A549 treated with AZD9567 at 1 μM for 4 hours (cell line): ENCODE data around the gene DYNLT4. TPM values are rescaled to one million over a fixed set of nuclear protein-coding genes. Genes with fewer than 3 reads are reported as not detected.

Experiments used
- total RNA-seq: library from RNA; stranded (reverse); fragments of 200-300 nt; extraction: Qiagen RNA extraction; gene quantifications from 5 replicates; pipeline ENCODE4 v1.2.3, GENCODE V29; 2022; ENCODE audit not compliant: insufficient read depth

The DYNLT4 gene
- 0.49 to 0.94 TPM (median 0.80 TPM) in 4 of 5 replicates, not detected in the other for total RNA-seq

GRCh38 chr1:44806704-44807363, at the start of gene DYNLT4:
DYNLT4 (minus strand) TSS chr1:44807351; CDS start chr1:44806668, 683 bp downstream.

GRCh38 chr1:44842862-44843655, 35.9 kb upstream of the DYNLT4 start, which contains the start of gene PTCH2:
PTCH2 (minus strand) TSS chr1:44843253; CDS start chr1:44842932, 321 bp downstream.

GRCh38 chr1:44808063-44808937, 1.1 kb upstream of the DYNLT4 start, which contains the start of gene BTBD19:
BTBD19 (plus strand) TSS chr1:44808523; CDS start chr1:44808821, 298 bp downstream.

GRCh38 chr1:44799770-44800584, 7.2 kb downstream of the DYNLT4 start, which contains the start of gene PLK3:
PLK3 (plus strand) TSS chr1:44800377; CDS start chr1:44800464, 87 bp downstream.

GRCh38 chr1:44788120-44788860, 18.9 kb downstream of the DYNLT4 start, which contains the start of gene BEST4:
BEST4 (minus strand) TSS chr1:44788170; CDS start chr1:44787705, 465 bp downstream.

GRCh38 chr1:44775078-44775929, 31.8 kb downstream of the DYNLT4 start, which contains the start of gene RPS8:
RPS8 (plus strand) TSS chr1:44775540; CDS start chr1:44775597, 57 bp downstream.

Other genes starting within 250 kb of the DYNLT4 start
- gene TMEM53, start 132.9 kb downstream of the DYNLT4 start, total RNA-seq, result 10.0 to 19.2 TPM (median 10.5 TPM) in 5 replicates
- gene ARMH1, start 132.6 kb downstream of the DYNLT4 start, total RNA-seq, result 0.62 to 1.5 TPM (median 0.89 TPM) in 4 of 5 replicates, not detected in the other
- not detected in 5 replicates for gene RNU5D-1, start 76.2 kb downstream of the DYNLT4 start, total RNA-seq
- 35.0 to 38.5 TPM (median 36.6 TPM) in 5 replicates for gene KIF2C, start 67.5 kb downstream of the DYNLT4 start, total RNA-seq
- 1,183 to 1,747 TPM (median 1,698 TPM) in 5 replicates for gene RPS8, start 31.8 kb downstream of the DYNLT4 start, total RNA-seq
- 0.22 to 0.60 TPM (median 0.38 TPM) in 4 of 5 replicates, not detected in the other for gene BEST4, start 19.2 kb downstream of the DYNLT4 start, total RNA-seq
- 18.2 to 22.8 TPM (median 20.4 TPM) in 5 replicates for gene PLK3, start 7.0 kb downstream of the DYNLT4 start, total RNA-seq
- 2.0 to 3.2 TPM (median 2.7 TPM) in 4 of 5 replicates, not detected in the other for gene BTBD19, start 1.2 kb upstream of the DYNLT4 start, total RNA-seq
- gene PTCH2, start 35.9 kb upstream of the DYNLT4 start, total RNA-seq, result 0.21 to 0.91 TPM (median 0.30 TPM) in 5 replicates
- 18.6 to 19.4 TPM (median 19.0 TPM) in 5 replicates for gene EIF2B3, start 179.2 kb upstream of the DYNLT4 start, total RNA-seq
- 16.5 to 19.9 TPM (median 19.3 TPM) in 5 replicates for gene HECTD3, start 204.0 kb upstream of the DYNLT4 start, total RNA-seq
- gene UROD, start 204.9 kb upstream of the DYNLT4 start, total RNA-seq, result 38.1 to 49.8 TPM (median 48.0 TPM) in 5 replicates